ENCODE results near the gene SDHA.

SDHA gene

GRCh38 chr5:187617-188451 lies 30.3 kb upstream of the SDHA start:
- no peak overlapping the region for H3K4me3 ChIP-seq (ENCODE audit: insufficient read depth, low read length, poor library complexity, severe bottlenecking)
- H3K79me2 ChIP-seq (ENCODE audit: insufficient read depth, low read length) = no peaks in the 10 kb centered on the region
- H2AFZ ChIP-seq (ENCODE audit: low read depth, low read length, severe bottlenecking) = no peak overlapping the region
- no peak overlapping the region for H3K27ac ChIP-seq (ENCODE audit: low read depth, low read length)
- no peaks in the 10 kb centered on the region for H3K9me3 ChIP-seq (ENCODE audit: insufficient read depth, low read length)
- H3K27me3 ChIP-seq (ENCODE audit: low read length) = no peaks in the 10 kb centered on the region
- no peaks in the 10 kb centered on the region for H3K9me2 ChIP-seq (replicated peaks; ENCODE audit: insufficient read depth, low read length)
- no peak overlapping the region for H3K4me2 ChIP-seq (ENCODE audit: low read depth, low read length, poor library complexity, severe bottlenecking)
- H3K36me3 ChIP-seq (ENCODE audit: low read length) = no peaks in the 10 kb centered on the region
- H4K20me1 ChIP-seq (ENCODE audit: low read depth, low read length) = no peaks in the 10 kb centered on the region
- no peak overlapping the region for H3K9ac ChIP-seq (ENCODE audit: low read length)
- TF ChIP-seq EZH2phosphoT487 (conservative IDR thresholded peaks at IDR 0.05; ENCODE audit: low read length) = no peak
- TF ChIP-seq CTCF (IDR thresholded peaks at IDR 0.05; ENCODE audit: insufficient read depth, low read length, poor library complexity, severe bottlenecking) = no peak
- H3F3A ChIP-seq (ENCODE audit: insufficient read depth) = no peaks in the 10 kb centered on the region

GRCh38 chr5:188488-189481 lies 29.3 kb upstream of the SDHA start:
- H3K27ac ChIP-seq (ENCODE audit: low read depth, low read length) = no peak overlapping the region
- H3K9ac ChIP-seq (ENCODE audit: low read length) = no peak overlapping the region
- H3K4me2 ChIP-seq (ENCODE audit: low read depth, low read length, poor library complexity, severe bottlenecking) = peak overlapping the region; percentile 22
- TF ChIP-seq CTCF (IDR thresholded peaks at IDR 0.05; ENCODE audit: insufficient read depth, low read length, poor library complexity, severe bottlenecking) = peak; percentile 81
- no peak for TF ChIP-seq EZH2phosphoT487 (conservative IDR thresholded peaks at IDR 0.05; ENCODE audit: low read length)
- no peaks in the 10 kb centered on the region for H3K9me3 ChIP-seq (ENCODE audit: insufficient read depth, low read length)
- no peak overlapping the region for H2AFZ ChIP-seq (ENCODE audit: low read depth, low read length, severe bottlenecking)
- no peaks in the 10 kb centered on the region for H3K27me3 ChIP-seq (ENCODE audit: low read length)
- H3K79me2 ChIP-seq (ENCODE audit: insufficient read depth, low read length) = no peaks in the 10 kb centered on the region
- H4K20me1 ChIP-seq (ENCODE audit: low read depth, low read length) = no peaks in the 10 kb centered on the region
- H3K4me3 ChIP-seq (ENCODE audit: insufficient read depth, low read length, poor library complexity, severe bottlenecking) = no peak overlapping the region
- no peaks in the 10 kb centered on the region for H3F3A ChIP-seq (ENCODE audit: insufficient read depth)
- H3K36me3 ChIP-seq (ENCODE audit: low read length) = no peaks in the 10 kb centered on the region
- H3K9me2 ChIP-seq (replicated peaks; ENCODE audit: insufficient read depth, low read length) = no peaks in the 10 kb centered on the region

- no peak overlapping the region for H3K4me2 ChIP-seq (ENCODE audit: low read depth, low read length, poor library complexity, severe bottlenecking)
- no peaks in the 10 kb centered on the region for H4K20me1 ChIP-seq (ENCODE audit: low read depth, low read length)
- no peaks in the 10 kb centered on the region for H3F3A ChIP-seq (ENCODE audit: insufficient read depth)
- no peaks in the 10 kb centered on the region for H3K9me2 ChIP-seq (replicated peaks; ENCODE audit: insufficient read depth, low read length)
- no peaks in the 10 kb centered on the region for H3K27me3 ChIP-seq (ENCODE audit: low read length)
- H3K9ac ChIP-seq (ENCODE audit: low read length) = no peak overlapping the region
- no peak overlapping the region for H3K27ac ChIP-seq (ENCODE audit: low read depth, low read length)
- TF ChIP-seq EZH2phosphoT487 (conservative IDR thresholded peaks at IDR 0.05; ENCODE audit: low read length) (no peak), CTCF (IDR thresholded peaks at IDR 0.05; ENCODE audit: insufficient read depth, low read length, poor library complexity, severe bottlenecking) (no peak)
- no peaks in the 10 kb centered on the region for H3K36me3 ChIP-seq (ENCODE audit: low read length)
- H3K79me2 ChIP-seq (ENCODE audit: insufficient read depth, low read length) = no peaks in the 10 kb centered on the region
- no peak overlapping the region for H3K4me3 ChIP-seq (ENCODE audit: insufficient read depth, low read length, poor library complexity, severe bottlenecking)
- H3K9me3 ChIP-seq (ENCODE audit: insufficient read depth, low read length) = no peaks in the 10 kb centered on the region
- no peak overlapping the region for H2AFZ ChIP-seq (ENCODE audit: low read depth, low read length, severe bottlenecking)
Observed at GRCh38 chr5:189486-189885, 28.6 kb upstream of the SDHA start.

Measured in SU-DHL-6 (cell line).